GM12878 (cell line): ENCODE measurements around the gene CYTH3. TPM values are rescaled to one million over a fixed set of nuclear protein-coding genes. Genes with fewer than 3 reads are reported as not detected.

ENCODE experiments used
- ATAC-seq: fragments of 200-7000 bp; cut with Tn5 transposase; 3 replicates; pipeline ENCODE4 v1.9.1; 2020; ENCODE audit warnings: mild to moderate bottlenecking, moderate library complexity
- BruUV-seq: library from RNA; stranded (reverse); fragments of 400-500 nt; replicated peaks from 2 replicates; lab custom pipeline; 2021; lab: Mats Ljungman, UMichigan
- CTCF ChIA-PET: fragments of 300-600 bp; sonication (Branson Sonifier 250); formaldehyde crosslinking; extraction: SDS; loops from one replicate; lab custom pipeline; 2021; ENCODE audit warnings: inconsistent platforms; lab: Yijun Ruan, JAX
- POLR2A ChIA-PET: fragments of 350-600 bp; formaldehyde crosslinking; extraction: SDS; loops from one replicate; lab custom pipeline; 2021; ENCODE audit warnings: inconsistent platforms; lab: Charles Lee
- RAD21 ChIA-PET: fragments of 300-600 bp; sonication (Branson Sonifier 250); formaldehyde crosslinking; loops from one replicate; lab custom pipeline; 2023; ENCODE audit warnings: antibody characterized with exemption; ENCODE audit not compliant: unreplicated experiment; lab: Charles Lee
- SMC1A ChIA-PET: fragments of 300-600 bp; sonication (Branson Sonifier 250); formaldehyde crosslinking; loops from one replicate; lab custom pipeline; 2023; ENCODE audit not compliant: unreplicated experiment, uncharacterized antibody; lab: Charles Lee
- DNase-seq: peaks from one replicate; pipeline ENCODE4 v3.0.0-alpha.2; 2011; ENCODE audit warnings: low read depth, low spot score
- FAIRE-seq: peaks from 3 replicates; lab custom pipeline; 2011; peaks lifted over from hg19 to GRCh38; lab: Jason Lieb, UNC
- H2AFZ ChIP-seq: 2 replicates; pipeline ENCODE4 v1.6.0; 2011; ENCODE audit warnings: low read depth, low read length, control low read depth; ENCODE audit not compliant: control insufficient read depth
- H3K27ac ChIP-seq: 2 replicates; pipeline ENCODE4 v1.5.1; 2011; ENCODE audit warnings: control low read depth; ENCODE audit not compliant: control insufficient read depth, insufficient read depth
- H3K27me3 ChIP-seq, 2 experiments: replicated peaks in 1 of 2; 2 replicates each; pipeline versions ENCODE4 v1.6.0 to v1.6.1; 2011; ENCODE audit warnings: low read length in 1 of 2; ENCODE audit not compliant: control insufficient read depth in 2 of 2, insufficient read depth in 2 of 2
- H3K36me3 ChIP-seq, 2 experiments: 2 replicates each; pipeline ENCODE4 v1.5.1; 2011; ENCODE audit warnings: low read length in 1 of 2; ENCODE audit not compliant: control insufficient read depth in 2 of 2, insufficient read depth in 2 of 2
- H3K4me1 ChIP-seq: 2 replicates; pipeline ENCODE4 v1.6.1; 2011; ENCODE audit warnings: mild to moderate bottlenecking, low read length, moderate library complexity, mixed read lengths; ENCODE audit not compliant: control insufficient read depth, insufficient read depth
- H3K4me2 ChIP-seq: 2 replicates; pipeline ENCODE4 v1.6.0; 2011; ENCODE audit warnings: control low read depth; ENCODE audit not compliant: control insufficient read depth, insufficient read depth
- H3K4me3 ChIP-seq: fragments of 200-600 bp; sonication (generic); 2 replicates; pipeline ENCODE4 v1.5.1; 2016
- H3K79me2 ChIP-seq: 2 replicates; pipeline ENCODE4 v1.6.0; 2011; ENCODE audit warnings: low read length; ENCODE audit not compliant: control insufficient read depth, insufficient read depth
- H3K9ac ChIP-seq: 2 replicates; pipeline ENCODE4 v1.8.0; 2011; ENCODE audit warnings: low read length, control low read depth, mixed read lengths; ENCODE audit not compliant: control insufficient read depth, insufficient read depth
- H3K9me3 ChIP-seq: replicated peaks from 3 replicates; pipeline ENCODE4 v1.5.1; 2011; ENCODE audit warnings: mild to moderate bottlenecking, low read length; ENCODE audit not compliant: control insufficient read depth, insufficient read depth
- H4K20me1 ChIP-seq: 2 replicates; pipeline ENCODE4 v1.6.0; 2011; ENCODE audit not compliant: control insufficient read depth, insufficient read depth
- BHLHE40 ChIP-seq, 2 experiments: fragments of 450-650 bp in 1 of 2; IDR thresholded peaks; 2 replicates each; pipeline ENCODE4 v1.6.1; 2011 to 2017; ENCODE audit warnings: low read depth in 2 of 2, borderline replicate concordance in 1 of 2, improper control_type of control experiment in 1 of 2, low read length in 1 of 2, mild to moderate bottlenecking in 1 of 2
- BMI1 ChIP-seq: fragments of 450-650 bp; IDR thresholded peaks from 2 replicates; pipeline ENCODE4 v1.6.1; 2016; ENCODE audit warnings: mild to moderate bottlenecking, moderate library complexity, borderline replicate concordance
- JUNB ChIP-seq: IDR thresholded peaks from 2 replicates; pipeline ENCODE4 v1.6.1; 2016; ENCODE audit warnings: antibody characterized with exemption, mild to moderate bottlenecking
- RAD51 ChIP-seq: fragments of 450-650 bp; IDR thresholded peaks from 2 replicates; pipeline ENCODE4 v1.6.1; 2016; ENCODE audit warnings: moderate library complexity, mild to moderate bottlenecking, inconsistent platforms
- SIX5 ChIP-seq: IDR thresholded peaks from 2 replicates; pipeline ENCODE4 v1.6.1; 2011; ENCODE audit warnings: mild to moderate bottlenecking, low read depth, low read length, moderate library complexity; ENCODE audit not compliant: severe bottlenecking
- SPI1 ChIP-seq: IDR thresholded peaks from 2 replicates; pipeline ENCODE4 v1.6.1; 2011; ENCODE audit warnings: low read depth, mild to moderate bottlenecking, low read length, moderate library complexity, borderline replicate concordance; ENCODE audit not compliant: insufficient read depth
- WRNIP1 ChIP-seq: IDR thresholded peaks from 2 replicates; pipeline ENCODE4 v1.6.1; 2011; ENCODE audit warnings: low read depth, low read length, improper control_type of control experiment, borderline replicate concordance
- WGBS: methylation state at CpG from one replicate; pipeline ENCODE4 v1.1.6; 2016; ENCODE audit warnings: low lambda C conversion rate; ENCODE audit not compliant: insufficient replicate concordance, insufficient coverage; ENCODE audit errors: missing lambda C conversion rate; 5-methylcytosine and 5-hydroxymethylcytosine counted together
- in situ Hi-C: fragments of 300-500 bp; cut with MboI; formaldehyde crosslinking; loops from 9 replicates; pipeline ENCODE4 v1.14.3; 2018; ENCODE audit warnings: mixed read lengths
- intact Hi-C: fragments of 100-400 bp; cut with micrococcal nuclease; formaldehyde crosslinking; loops from one replicate; pipeline ENCODE4 v1.14.2; 2022; ENCODE audit not compliant: unreplicated experiment
- polyA plus RNA-seq, 11 experiments: library from polyadenylated mRNA; depleted of rRNA in 4 of 11; unstranded in 6 of 11; stranded (reverse) in 5 of 11; fragments of >200 nt; fragmentation: Nextera tagmentation in 4 of 11; fragmentation: Illumina TruSeq in 1 of 11; extraction: Ambion mirVana in 4 of 11; extraction: Trizol in 1 of 11; gene quantifications; 1 replicate in 1 of 11; 2 replicates in 10 of 11; pipeline versions ENCODE4 v1.2.1 to v1.2.3, GENCODE V29; 2011 to 2016; ENCODE audit warnings: inconsistent platforms in 2 of 11, missing spikeins in 2 of 11, low read depth in 1 of 11
- total RNA-seq, 4 experiments: library from RNA; depleted of rRNA in 3 of 4; stranded (reverse); fragments of >200 nt in 3 of 4; fragmentation: Illumina TruSeq in 1 of 4; extraction: Trizol in 1 of 4; gene quantifications; 2 replicates each; pipeline versions ENCODE4 v1.2.1 to v1.2.3, GENCODE V29; 2013 to 2021
- TF ChIP-seq, protein P1 (sequence below), 3 experiments: IDR thresholded peaks in 2 of 3; conservative IDR thresholded peaks in 1 of 3; 2 replicates each; pipeline ENCODE4 v1.5.1; 2011; ENCODE audit warnings: low read depth in 3 of 3, low read length in 3 of 3, mild to moderate bottlenecking in 3 of 3, control low read depth in 2 of 3, moderate library complexity in 2 of 3, inconsistent platforms in 1 of 3, mixed read lengths in 1 of 3; ENCODE audit not compliant: control insufficient read depth in 2 of 3, insufficient read depth in 1 of 3; ENCODE audit errors: extremely low read depth in 1 of 3

CYTH3 gene
- total and polyA plus RNA-seq, 10 of the 15 experiments (the other 5 are each of a cell fraction or from before 2014, with no cell fraction given), result 0.45 to 28.2 (median 15.7) TPM

DNA sequence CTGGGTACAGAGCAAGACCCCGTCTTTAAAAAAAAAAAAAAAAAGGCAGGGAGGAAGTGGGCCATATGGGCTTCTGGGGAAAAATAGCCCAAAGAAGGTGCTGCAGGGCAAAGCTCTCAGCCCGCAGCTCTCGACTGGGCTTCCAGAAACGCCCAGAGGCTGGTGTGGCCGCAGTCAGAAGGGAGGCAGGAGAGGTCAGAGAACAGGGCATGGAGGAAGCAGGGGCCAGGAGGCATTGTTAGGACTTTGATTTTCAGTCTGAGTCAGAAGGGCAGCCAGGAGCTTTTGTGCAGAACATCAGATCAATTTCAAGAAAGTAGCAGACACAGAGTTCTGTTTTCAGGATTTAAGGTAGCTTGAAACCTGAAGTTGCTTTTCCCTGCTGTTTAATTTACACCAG, 35.3 kb upstream of the CYTH3 start:
- 65% methylated on average over 4 of the region's 5 CpGs for WGBS
- H3K9ac ChIP-seq, result no peak overlapping the region
- no peaks in the 10 kb centered on the region for H3K4me1 ChIP-seq
- no peak overlapping the region for H3K4me3 ChIP-seq
- no peak overlapping the region for H3K27ac ChIP-seq
- DNase-seq, result no peak
- intact Hi-C loops (no loop called here), in situ Hi-C loops (no loop called here)
- no peaks in the 10 kb centered on the region for H3K36me3 ChIP-seq
- RAD21 ChIA-PET, result no interaction called here
- H3K4me2 ChIP-seq, result no peak overlapping the region
- H3K27me3 ChIP-seq, result no peaks in the 10 kb centered on the region
- no peaks in the 10 kb centered on the region for H3K79me2 ChIP-seq
- TF ChIP-seq SIX5 (no peak), RAD51 (no peak), WRNIP1 (no peak), SPI1 (0 out of 2 replicates have a peak, but pooled peaks have one; percentile 18), BMI1 (no peak), BHLHE40 (IDR thresholded peaks at IDR 0.05; ENCODE audit: borderline replicate concordance in 1 of 2, low read depth in 2 of 2, low read length in 1 of 2) (no peak), JUNB (0 out of 2 replicates have a peak, but pooled peaks have one; percentile 39)
- TF ChIP-seq, protein P1, sequence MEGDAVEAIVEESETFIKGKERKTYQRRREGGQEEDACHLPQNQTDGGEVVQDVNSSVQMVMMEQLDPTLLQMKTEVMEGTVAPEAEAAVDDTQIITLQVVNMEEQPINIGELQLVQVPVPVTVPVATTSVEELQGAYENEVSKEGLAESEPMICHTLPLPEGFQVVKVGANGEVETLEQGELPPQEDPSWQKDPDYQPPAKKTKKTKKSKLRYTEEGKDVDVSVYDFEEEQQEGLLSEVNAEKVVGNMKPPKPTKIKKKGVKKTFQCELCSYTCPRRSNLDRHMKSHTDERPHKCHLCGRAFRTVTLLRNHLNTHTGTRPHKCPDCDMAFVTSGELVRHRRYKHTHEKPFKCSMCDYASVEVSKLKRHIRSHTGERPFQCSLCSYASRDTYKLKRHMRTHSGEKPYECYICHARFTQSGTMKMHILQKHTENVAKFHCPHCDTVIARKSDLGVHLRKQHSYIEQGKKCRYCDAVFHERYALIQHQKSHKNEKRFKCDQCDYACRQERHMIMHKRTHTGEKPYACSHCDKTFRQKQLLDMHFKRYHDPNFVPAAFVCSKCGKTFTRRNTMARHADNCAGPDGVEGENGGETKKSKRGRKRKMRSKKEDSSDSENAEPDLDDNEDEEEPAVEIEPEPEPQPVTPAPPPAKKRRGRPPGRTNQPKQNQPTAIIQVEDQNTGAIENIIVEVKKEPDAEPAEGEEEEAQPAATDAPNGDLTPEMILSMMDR (IDR thresholded peaks at IDR 0.05 in 2 of 3, conservative IDR thresholded peaks at IDR 0.05 in 1 of 3; ENCODE audit: control insufficient read depth in 2 of 3, extremely low read depth in 1 of 3, insufficient read depth in 1 of 3, low read depth in 3 of 3, low read length in 3 of 3), result no peak
- BruUV-seq, result no TSS peak
- peak; percentile 74 for FAIRE-seq
- no peaks in the 10 kb centered on the region for H3K9me3 ChIP-seq
- ATAC-seq, result peak; percentile 68
- CTCF ChIA-PET, result interaction anchor here (0.6 to 1.1 kb wide), 3 partner anchors 13 to 42 kb away, joined by 3 read pairs; no protein-coding TSS in a partner anchor
- H2AFZ ChIP-seq, result no peak overlapping the region
- no peaks in the 10 kb centered on the region for H4K20me1 ChIP-seq
- POLR2A ChIA-PET, result no interaction called here
- SMC1A ChIA-PET, result interaction anchor here (1.3 to 1.7 kb wide), 3 partner anchors 34 to 310 kb away, joined by 3 to 5 read pairs (median 3); no protein-coding TSS in a partner anchor
